GM18870 (cell line): ENCODE data around the gene ULK3.

Source experiments
- ATAC-seq: cut with Tn5 transposase; IDR thresholded peaks from one replicate; pipeline ENCODE4 v1.9.1; 2021; ENCODE audit warnings: moderate library complexity; ENCODE audit not compliant: unreplicated experiment

ULK3 gene

DNA sequence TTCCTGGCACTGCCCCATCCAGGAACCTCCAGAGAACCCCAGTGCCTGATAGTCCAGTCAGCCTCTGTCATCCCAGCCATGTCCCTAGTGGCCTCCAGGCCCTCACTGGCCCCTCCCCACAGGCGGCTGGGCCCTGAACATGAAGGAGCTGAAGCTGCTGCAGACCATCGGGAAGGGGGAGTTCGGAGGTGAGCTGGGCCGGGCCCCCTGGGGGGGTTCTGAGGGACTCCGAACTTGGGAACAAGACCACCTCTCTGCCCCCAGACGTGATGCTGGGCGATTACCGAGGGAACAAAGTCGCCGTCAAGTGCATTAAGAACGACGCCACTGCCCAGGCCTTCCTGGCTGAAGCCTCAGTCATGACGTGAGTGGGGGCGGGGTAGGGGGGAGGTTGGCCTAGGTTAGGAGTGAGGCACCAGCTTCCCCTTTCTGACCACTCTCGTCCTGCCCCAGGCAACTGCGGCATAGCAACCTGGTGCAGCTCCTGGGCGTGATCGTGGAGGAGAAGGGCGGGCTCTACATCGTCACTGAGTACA, 42.3 kb downstream of the ULK3 start:
- no peak for ATAC-seq

DNA sequence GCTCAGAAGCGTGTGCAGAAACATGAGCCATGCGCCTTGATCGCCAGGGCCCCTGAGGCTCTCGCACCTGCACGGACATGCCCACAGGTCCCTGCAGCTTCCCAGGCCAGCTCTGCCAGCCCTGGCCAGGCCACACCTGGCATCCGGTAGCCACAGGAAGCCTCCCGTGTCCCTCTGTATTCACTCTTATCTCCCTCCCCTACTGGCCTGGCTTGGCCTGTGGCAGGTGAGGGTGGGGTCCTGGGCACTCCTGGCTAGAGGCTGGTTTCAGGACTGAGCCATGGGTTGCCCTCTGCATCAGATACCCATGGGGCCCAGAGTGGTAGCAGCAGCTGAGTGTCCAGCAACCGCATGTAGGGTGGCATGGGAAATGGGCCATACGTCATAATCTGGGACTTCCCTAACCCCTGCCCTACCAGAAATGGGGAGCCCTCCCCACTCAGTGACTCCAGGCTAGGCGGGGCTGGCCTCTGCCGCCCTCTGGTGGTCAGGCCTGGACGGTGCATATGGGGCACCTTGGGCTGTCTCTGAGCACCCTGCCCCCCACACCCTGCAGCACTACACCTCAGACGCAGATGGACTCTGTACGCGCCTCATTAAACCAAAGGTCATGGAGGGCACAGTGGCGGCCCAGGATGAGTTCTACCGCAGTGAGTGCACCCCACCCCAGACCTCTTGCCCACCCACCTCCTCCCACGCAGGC, 42.9 kb downstream of the ULK3 start:
- peak; percentile 68 for ATAC-seq

DNA sequence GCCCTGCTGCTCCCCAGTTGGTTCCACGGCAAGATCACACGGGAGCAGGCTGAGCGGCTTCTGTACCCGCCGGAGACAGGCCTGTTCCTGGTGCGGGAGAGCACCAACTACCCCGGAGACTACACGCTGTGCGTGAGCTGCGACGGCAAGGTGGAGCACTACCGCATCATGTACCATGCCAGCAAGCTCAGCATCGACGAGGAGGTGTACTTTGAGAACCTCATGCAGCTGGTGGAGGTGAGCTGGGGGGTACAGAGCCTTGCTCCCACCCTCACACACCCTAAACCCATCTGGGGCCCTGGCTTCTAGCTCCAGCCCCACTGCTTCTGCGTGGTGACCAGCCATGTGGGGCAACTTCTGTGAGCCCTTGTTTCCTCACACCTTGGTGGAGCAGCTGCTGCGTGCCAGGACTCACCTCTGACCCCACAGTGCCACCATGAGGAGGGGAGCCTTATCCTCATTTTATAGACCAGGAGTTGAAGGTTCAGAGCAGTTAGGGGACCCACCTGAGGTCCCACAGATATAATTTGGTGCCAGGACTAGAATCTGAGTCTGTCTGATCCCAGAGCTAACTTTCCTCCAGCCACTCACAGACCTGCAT, 43.6 kb downstream of the ULK3 start:
- peak; percentile 13 for ATAC-seq

- ATAC-seq, result no peak
Measured at GRCh38 chr15:74798388-74799254, 44.3 kb downstream of the ULK3 start.

DNA sequence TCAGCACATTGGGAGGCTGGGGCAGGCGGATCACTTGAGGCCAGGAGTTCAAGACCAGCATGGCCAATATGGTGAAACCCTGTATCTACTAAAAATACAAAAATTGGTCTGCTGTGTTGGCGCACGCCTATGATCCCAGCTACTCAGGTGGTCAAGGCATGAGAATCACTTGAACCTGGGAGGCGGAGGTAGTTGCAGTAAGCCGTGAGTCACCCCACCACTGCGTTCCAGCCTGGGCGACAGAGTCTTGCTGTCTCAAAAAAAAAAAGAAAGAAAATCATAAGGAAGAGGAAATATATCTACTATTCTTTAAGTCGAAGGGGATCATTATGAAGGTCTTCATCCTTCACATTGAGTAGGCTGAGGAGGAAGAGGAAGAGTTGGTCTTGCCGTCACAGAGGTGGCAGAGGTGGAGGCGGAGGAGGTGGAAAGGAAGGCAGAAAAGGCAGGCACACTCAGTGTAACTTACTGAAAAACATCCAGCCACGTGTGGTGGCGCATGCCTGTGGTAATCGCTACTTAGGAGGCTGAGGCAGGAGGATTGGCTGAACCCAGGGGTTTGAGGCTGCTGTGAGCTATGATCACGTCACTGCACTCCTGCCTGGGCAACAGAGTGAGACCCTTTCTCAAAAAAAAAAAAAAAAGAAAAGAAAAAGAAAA, 46.9 kb downstream of the ULK3 start:
- ATAC-seq, result no peak

DNA sequence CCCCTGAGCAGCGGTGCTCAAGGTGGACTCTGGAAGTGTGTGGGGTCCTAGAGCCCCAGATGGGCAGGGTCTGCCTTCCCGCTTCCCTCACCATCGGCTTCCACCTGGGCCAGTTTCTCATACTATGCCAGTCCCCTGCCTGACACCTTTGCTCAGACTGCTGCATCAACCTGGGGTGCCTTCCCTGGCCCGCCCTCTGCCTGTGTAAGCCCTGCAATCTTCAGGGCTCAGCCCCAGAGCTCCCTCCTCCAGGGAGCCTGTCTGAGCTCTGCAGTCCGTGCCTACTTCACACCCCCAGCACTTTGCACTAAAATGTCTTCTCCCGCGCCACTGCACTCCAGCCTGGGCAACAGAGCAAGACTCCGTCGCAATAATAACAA, 48.0 kb downstream of the ULK3 start:
- ATAC-seq, result no peak

- ATAC-seq, result no peak
Measured at GRCh38 chr15:74794248-74794969, 48.5 kb downstream of the ULK3 start.

DNA sequence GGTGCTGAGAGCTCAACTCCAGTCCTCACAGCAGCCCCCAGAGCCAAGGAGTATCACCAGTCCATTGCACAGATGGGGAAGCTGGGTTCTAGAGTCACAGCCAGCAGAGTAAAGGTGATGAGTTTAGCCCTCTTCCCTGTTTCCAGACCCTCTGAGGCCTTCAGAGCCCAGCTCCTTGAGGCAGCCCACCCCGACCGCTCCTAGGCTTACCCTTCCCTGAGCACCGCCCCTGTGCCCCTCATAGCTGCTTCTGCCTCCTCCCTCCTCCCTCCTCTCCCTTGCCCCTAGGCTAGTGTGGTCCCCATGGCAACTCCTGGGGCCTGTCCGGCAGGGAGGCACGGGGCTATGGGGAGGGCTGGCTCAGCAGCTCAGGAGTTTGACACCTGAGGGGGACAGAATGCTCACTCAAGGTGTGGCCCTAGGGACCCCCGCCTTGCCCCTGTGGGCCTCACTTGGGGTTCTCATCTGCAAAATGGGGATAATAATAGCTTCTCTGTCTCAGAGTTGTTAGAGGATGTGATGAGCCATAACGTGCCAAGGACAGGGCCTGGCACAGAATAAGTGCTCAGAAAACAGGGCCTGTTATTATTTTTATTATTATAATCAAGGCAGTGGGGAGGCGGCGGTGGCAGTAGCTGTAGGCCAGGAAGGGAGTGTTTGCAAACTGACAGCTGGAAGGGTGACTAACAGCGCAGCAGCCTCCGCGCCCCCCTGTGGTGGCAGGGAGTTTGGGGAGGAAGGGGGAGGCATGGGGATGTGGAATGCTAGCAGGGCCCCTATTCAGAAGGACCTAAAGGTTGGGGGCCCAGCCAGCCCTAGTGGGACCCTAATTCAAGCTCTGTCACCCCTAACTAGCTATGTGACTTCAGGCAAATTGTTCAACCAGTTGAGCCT, 49.6 kb downstream of the ULK3 start:
- no peak for ATAC-seq

GRCh38 chr15:74792227-74793016, 50.5 kb downstream of the ULK3 start:
- no peak for ATAC-seq

GRCh38 chr15:74791667-74792066, 51.3 kb downstream of the ULK3 start:
- no peak for ATAC-seq

DNA sequence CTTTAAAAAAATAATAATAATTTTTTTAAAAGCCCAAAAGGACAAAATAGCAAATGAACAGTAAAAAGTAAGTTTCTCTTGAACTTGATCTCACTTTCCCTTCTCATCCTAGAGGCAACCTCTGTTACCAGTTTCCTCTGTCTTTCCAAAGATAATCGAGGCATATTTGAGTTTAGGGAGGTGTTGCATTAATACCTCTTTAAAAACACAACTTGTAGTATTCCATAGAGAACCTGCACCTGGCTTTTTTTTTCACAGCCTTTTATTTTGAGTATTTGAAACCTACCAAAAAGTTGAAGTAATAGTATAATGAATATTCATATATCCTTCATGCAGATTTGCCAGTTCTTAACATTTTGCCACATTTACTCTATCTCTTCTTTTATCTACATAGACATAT, 51.9 kb downstream of the ULK3 start:
- ATAC-seq, result no peak

- no peak for ATAC-seq
Measured at GRCh38 chr15:74790080-74790916, 52.7 kb downstream of the ULK3 start.

DNA sequence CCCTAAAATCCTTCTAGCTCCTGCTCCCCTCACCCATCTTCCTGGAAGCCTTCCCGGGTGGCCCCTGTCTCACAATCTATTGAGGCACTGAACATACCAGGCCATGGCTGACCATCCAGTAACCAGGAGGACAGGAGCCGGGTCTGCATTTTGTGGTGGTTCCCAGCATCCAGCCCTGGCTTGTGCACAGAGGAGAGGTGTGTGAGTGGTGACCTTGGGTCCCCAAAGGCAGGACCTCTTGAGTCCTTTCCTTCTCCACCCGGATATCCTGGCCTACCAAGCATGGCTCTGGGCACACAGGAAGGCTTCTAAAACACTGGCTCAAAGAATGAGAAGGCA, 53.2 kb downstream of the ULK3 start:
- no peak for ATAC-seq

GRCh38 chr15:74789171-74789631, 53.8 kb downstream of the ULK3 start:
- no peak for ATAC-seq

DNA sequence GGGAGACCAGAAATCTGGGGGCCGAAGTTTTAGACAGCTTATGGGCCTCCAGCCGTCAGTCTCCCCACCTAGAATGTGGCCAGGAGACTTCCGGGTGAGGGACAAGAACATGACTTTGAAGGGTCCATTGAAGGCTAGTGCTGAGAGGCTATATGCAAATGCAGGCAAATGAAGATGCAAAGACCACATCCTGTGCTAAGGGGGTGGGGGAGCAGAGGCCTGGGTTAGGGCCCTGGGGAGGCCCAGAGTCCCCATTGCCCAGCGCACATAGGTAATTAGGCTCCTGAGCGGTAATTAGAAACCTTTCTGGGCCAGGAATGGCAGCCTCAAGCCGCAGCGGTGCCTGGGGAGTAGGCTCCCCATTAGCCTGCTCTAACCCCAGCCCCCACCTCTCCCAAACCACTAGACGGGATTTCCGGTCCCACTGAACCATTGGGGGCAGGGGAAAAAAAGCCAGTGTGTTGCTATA, 54.2 kb downstream of the ULK3 start:
- peak; percentile 33 for ATAC-seq

- no peak for ATAC-seq
Measured at GRCh38 chr15:74788042-74788682, 54.8 kb downstream of the ULK3 start.
